ENCODE data around the gene EIF2A.
A peak's percentile ranks its signal among the peaks of the same experiment; 100 is the strongest.

DNA sequence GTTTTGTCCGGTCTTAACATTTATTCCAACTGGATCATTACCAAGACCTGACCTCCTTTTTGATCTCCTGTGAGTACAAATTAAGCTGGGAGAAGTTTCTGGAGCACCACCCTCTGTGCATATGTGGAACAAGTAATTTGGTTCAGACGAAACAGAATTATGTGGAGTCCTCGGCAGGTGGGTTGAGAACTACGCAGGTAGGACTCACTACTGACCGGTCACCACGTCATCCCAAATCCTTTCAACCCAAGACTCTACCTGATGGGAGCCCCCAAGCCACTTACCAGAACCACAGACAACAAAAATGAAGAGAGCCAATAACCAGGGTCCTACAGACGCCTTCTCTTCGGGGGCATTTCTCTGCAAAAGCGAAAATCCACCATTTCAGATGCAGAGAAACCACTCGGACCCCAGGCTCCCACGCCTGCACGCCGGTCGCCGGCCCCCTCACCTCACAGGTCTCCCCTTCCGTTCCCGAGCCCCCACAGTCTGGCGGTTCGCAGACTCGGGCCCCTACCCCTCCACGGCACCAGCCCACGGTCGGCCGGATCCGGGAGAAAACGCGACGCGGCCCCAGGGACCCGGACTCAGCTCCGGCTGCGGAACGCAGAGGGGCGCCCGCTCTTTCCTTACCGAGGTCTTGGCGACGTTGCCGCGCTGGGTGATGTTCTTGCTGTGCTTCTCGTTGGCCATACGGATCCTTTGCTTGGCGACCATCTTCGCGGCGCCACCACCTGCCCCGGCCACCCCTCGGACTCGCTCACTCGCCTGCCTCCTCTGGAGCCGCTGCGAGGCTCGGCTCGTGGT is 965 bp upstream of the EIF2A start:
- TF ChIP-seq POLR2A (IDR thresholded peaks at IDR 0.05): no peak
- TF ChIP-seq, protein P1, sequence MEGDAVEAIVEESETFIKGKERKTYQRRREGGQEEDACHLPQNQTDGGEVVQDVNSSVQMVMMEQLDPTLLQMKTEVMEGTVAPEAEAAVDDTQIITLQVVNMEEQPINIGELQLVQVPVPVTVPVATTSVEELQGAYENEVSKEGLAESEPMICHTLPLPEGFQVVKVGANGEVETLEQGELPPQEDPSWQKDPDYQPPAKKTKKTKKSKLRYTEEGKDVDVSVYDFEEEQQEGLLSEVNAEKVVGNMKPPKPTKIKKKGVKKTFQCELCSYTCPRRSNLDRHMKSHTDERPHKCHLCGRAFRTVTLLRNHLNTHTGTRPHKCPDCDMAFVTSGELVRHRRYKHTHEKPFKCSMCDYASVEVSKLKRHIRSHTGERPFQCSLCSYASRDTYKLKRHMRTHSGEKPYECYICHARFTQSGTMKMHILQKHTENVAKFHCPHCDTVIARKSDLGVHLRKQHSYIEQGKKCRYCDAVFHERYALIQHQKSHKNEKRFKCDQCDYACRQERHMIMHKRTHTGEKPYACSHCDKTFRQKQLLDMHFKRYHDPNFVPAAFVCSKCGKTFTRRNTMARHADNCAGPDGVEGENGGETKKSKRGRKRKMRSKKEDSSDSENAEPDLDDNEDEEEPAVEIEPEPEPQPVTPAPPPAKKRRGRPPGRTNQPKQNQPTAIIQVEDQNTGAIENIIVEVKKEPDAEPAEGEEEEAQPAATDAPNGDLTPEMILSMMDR (IDR thresholded peaks at IDR 0.05): peak in 1 of 12 donors; percentile 5

All from heart left ventricle (tissue), 13 donors.